HG03196 (cell line): Measurements from ENCODE around the gene PRKCZ.

Source experiments
- ATAC-seq: cut with Tn5 transposase; IDR thresholded peaks from one replicate; pipeline ENCODE4 v1.9.1; 2021; ENCODE audit not compliant: unreplicated experiment

PRKCZ gene

GRCh38 chr1:2174348-2175054 is 124.3 kb downstream of the PRKCZ start:
- ATAC-seq, result no peak

DNA sequence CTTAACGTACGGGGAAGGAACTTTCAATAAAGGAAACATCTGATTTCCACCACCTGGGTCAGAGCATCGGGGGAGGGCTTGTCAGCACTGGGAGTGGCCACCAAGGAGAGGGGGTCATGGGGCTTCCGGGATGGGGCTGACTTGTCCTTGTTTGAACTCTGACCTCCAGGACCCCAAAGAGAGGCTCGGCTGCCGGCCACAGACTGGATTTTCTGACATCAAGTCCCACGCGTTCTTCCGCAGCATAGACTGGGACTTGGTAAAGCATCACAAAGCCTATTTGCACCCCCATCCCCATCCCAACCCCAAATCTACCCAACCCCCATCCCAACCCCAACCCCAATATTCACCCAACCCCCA is 124.8 kb downstream of the PRKCZ start:
- no peak for ATAC-seq

GRCh38 chr1:2175681-2176454 is 125.7 kb downstream of the PRKCZ start:
- ATAC-seq, result no peak

- no peak for ATAC-seq
Measured at GRCh38 chr1:2176615-2177014, 126.4 kb downstream of the PRKCZ start.

GRCh38 chr1:2177541-2177940 is 127.3 kb downstream of the PRKCZ start:
- ATAC-seq, result no peak

DNA sequence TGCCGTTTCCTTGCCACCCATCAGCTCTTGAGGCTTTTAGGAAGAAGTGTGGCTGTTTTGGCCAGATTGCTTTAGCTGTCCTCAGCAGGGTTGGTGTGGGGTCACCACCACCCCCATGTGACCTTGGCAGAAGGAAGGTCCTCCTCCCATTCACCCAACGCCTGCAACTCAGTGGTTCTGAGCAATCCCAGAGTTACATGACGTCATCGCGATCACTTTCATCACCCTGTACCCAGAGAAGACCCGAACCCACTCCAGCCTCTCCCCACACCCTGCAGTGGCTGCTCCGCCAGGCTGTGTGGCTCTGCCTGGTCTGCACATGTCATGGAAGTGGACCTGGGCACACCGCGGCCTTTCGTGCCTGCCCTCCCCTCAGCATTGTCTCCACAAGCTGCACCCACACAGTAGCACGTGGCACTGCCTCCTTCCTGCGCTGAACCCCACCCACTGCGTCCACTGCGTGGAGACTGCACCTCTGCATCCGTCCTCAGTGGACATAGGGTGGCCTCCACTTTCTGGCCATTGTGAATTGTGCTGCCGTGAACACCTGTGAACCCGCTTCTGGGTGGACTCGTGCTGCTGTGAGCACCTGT is 127.8 kb downstream of the PRKCZ start:
- ATAC-seq, result no peak

GRCh38 chr1:2178875-2179274 is 128.7 kb downstream of the PRKCZ start:
- no peak for ATAC-seq

DNA sequence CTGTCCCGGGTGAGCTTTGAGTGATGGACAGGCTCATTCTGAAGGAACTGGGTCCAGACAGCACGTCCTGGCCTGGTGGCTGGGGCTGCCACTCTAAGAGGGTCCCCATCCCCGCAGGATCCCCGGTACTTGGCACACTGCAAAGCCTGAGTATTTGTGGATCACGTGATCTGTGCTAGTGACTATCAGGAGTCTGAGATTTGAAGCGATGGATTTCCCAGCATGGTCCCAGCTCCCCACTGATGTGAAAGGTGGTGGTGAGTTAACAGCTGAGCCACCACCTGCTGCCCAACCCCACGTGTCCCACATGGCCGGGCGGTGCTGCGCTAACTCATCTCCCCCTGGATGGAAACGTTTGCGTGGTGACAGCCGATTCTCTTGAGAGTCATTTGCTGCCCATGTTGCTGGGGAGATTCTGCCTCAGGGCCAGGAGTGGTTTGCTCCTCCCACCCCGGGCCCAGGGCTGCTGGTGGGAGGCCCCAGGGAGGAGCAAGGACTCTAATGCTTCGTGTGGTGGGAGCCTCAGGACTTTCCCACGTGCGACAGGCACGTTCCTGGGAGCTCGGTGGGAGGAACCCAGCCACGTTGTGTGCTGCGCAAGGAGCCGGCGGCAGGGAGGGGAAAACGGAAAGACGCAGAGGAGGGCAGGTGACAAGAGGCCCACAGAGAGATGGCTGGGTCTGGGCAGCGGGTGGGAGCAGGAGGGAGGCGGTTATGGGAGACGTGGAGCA is 129.2 kb downstream of the PRKCZ start:
- ATAC-seq, result no peak

- no peak for ATAC-seq
Measured at GRCh38 chr1:2180297-2181245, 130.4 kb downstream of the PRKCZ start.

DNA sequence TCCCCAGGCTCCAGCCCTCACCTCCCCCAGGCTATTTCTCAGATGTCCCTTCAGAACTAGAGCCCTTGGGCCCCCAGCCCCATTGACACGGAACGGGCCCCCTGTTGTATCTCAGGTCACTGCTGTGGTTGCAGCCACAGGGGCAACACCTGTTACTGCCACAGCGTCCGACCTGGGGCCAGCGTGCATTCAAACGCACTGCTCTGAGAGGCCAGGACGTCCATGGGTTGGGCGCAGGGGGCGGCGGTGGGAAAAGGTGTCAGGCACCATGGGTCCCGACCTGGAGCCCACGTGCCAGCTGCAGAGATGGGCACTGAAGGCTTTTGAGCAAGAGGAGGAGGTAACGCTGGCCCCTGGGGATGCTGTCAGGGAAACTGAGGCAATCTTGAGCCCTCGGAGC is 131.1 kb downstream of the PRKCZ start:
- no peak for ATAC-seq

DNA sequence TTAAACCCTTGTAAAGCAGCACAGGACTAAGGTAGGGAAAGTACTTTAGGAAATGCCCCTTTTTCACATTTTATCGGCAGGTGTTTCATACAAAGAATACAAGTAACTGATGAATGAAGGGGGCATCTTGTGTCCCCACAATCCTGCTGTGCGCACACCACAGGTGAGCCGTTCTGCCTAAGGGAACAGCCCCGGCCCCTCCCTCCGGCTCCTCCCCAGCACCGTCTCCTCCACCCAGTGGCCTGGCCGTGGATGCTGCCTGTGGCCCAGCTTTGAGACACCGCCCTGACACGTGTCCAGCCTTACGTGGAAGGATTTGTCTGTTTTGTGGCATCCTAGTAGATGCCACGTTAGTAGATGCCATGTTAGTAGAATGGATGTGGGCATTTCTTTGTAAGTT is 131.5 kb downstream of the PRKCZ start:
- ATAC-seq, result no peak

GRCh38 chr1:2182376-2182775 is 132.2 kb downstream of the PRKCZ start:
- ATAC-seq, result no peak

GRCh38 chr1:2183937-2184334 is 133.7 kb downstream of the PRKCZ start:
- no peak for ATAC-seq

DNA sequence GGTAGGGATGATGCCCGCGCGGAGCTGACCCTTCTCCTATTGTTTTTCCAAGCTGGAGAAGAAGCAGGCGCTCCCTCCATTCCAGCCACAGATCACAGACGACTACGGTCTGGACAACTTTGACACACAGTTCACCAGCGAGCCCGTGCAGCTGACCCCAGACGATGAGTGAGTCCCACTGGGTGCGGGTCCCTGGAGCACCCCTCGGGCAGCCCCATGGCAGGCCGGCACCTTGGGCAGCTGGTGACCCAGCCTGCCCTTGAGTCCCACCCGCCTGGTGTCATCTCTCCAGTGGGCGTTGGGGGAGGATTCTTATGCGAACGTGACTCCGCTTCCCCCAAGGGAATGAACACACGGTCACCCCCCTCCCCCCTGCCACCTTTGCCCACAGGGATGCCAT is 134.3 kb downstream of the PRKCZ start:
- no peak for ATAC-seq

DNA sequence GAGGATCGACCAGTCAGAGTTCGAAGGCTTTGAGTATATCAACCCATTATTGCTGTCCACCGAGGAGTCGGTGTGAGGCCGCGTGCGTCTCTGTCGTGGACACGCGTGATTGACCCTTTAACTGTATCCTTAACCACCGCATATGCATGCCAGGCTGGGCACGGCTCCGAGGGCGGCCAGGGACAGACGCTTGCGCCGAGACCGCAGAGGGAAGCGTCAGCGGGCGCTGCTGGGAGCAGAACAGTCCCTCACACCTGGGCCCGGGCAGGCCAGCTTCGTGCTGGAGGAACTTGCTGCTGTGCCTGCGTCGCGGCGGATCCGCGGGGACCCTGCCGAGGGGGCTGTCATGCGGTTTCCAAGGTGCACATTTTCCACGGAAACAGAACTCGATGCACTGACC is 134.7 kb downstream of the PRKCZ start:
- ATAC-seq, result no peak

DNA sequence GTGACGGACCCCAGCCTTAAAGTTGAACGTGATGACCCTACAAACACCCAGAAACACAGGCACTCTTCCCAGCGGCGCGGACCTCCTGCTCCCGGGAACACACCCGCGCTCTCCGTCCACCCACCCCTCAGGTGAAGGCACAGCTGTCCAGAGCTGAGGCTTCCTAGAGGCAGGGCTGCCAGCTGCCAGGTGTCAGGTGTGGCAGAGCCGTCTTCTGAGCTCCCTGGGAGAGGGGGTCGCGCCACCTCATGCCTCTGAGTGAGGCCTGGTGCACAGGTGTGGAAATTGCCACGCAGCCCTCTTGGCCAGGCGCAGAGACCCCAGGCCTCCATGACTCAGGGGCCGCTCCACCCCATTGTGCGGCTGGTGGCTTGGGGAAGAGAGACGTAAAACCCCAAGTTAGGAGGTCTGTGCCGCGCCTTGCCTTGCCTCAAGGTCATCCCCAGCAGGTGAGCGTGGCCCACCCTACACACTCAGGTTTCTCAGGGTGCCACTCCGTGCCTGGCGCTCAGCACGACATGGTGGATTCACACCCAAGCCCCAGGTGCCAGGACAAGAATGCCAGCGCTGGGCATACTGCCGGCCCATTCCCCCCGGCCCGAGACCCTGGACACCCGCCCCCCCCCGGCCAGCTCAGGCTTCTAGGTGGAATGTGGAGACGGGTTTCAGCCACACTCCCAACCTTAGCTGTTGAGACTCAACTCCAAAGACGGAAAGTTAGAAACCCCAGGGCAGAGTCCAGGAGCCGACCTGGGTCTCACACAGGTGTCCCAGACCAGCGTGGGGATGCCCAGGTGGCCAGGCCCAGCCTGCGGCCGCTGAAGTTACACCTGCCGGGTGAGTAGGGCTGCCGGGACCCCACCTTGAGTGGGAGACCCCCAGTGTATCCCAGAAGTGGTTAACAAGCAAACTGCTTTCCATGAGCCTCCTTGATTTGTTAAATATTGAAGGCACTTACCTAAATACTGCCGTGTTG is 136.0 kb downstream of the PRKCZ start:
- ATAC-seq, result no peak

DNA sequence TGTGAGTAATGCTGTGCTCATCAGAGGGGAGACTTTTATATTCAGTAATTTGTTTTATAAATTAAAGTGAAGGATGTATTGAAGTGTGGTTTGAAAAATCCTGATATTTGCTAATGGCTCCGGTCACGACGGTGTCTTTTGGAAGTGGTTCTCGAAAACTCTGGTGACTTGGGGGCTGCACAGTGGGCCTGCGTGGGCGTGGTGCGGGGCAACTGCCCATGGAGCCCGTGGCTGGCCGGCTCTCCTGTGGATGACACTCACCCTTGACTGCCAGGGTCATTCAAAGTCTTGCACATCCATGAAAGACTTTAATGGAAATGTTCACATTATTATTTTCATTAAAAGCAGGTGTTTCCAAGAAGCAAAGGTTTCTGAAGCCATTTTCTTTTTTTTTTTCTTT is 136.7 kb downstream of the PRKCZ start:
- ATAC-seq, result no peak

GRCh38 chr1:2187619-2188018 is 137.4 kb downstream of the PRKCZ start:
- ATAC-seq, result no peak

DNA sequence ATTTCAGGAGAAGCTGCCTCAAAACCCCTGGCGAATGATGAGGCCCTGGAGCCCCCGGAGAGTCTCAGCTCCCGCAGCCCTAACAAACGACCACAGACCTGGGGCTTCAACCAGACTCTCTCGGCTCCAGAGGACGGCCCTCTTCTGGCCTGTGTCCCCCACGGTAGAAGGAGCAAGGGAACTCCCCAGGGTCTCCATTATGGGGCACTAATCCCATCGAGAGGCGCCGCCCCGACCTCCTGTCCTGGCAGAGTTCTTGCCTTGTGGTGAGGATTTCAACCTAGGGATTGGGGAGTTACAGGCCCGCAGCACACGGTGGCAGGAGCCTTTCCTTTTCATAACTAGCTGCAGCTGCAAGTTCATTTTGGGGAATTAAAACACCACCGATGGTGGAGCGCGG is 138.1 kb downstream of the PRKCZ start:
- no peak for ATAC-seq
